GM21786 (cell line): ENCODE data around the gene SLIT3.

ENCODE experiments used
- ATAC-seq: cut with Tn5 transposase; IDR thresholded peaks from one replicate; pipeline ENCODE4 v1.9.1; 2021; ENCODE audit not compliant: unreplicated experiment

SLIT3 gene

DNA sequence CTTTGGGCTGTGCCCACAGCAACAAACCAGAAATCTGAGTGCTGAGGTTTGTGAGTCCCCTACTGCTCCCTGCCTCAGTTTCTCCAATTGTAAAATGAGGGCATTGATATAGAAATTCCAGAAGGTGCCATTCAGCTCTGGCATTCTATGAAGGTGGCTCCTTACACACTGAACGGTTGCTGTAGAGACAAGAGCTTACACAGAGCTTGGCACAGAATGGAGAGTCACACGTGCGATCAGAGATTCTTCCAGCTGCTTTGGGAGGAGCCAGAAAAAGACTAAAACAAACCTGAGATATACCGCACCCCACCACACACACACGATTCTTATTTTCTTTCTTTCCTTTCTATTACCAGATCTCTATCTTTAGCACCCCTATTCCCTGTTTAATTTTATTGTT is 122.7 kb downstream of the SLIT3 start:
- ATAC-seq = no peak

DNA sequence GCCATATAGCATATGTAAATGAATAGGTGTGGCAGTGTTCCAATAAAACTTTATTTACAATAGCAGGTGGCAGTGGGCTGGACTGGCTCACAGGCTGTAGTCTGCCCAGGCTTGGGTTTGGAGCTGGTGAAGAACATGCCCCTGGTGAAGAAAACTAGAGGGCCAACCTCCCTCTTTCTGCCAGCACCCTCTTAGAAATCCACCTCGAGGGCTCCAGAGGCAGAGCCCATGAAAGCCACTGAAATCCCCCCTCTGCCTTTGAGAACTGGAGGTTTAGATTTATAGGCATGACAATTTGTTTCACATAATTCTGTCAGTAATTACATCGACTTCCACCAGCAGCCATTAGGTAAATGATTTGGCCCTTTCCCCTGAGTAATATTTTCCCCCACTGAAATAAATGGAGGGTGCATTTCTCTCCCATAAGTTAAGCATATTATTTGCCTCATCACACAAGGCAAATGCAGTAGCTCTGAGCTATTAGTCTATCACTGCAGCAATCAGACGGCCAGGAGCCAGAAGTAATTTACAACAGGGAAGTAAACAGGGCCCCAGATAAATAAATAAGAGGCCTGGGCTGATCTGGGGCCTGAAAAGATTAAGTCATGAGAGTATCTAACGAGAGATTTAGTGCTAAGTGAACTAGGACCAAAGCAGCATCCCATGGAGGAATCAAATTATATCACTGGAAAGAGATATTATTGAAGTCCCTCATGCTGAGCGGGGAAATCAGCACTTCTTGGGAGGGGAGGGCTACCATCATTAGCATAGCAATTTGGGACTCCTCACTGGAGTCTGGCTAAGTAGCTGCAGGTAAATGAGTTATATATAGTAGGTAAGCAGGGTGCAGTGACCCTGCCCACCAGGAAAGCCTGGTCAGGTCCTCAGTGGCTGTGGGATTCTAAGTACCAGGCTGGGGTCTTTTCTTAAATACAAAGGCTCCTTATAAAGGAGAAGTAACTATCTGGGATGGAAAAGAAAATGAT is 123.9 kb downstream of the SLIT3 start:
- ATAC-seq = no peak

DNA sequence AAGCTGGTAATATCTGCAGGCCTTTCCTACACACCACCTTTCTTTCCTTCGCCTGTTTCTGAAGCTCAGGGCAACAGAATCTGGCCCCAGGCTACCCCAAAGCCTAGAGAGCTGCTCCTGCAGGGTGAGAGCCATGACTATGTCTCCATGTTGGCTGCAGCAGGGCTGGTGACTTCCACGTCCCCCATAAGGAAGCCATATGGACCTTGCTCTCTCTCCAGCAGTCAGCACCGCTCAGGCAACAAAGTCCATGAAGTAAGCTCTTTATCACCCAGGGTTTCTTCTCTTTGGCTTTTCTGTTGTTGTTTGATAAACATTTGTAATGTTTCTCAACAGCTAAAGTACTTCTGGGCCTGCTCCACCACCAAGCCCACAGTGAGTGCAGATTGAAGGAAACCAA is 125.2 kb downstream of the SLIT3 start:
- no peak for ATAC-seq

DNA sequence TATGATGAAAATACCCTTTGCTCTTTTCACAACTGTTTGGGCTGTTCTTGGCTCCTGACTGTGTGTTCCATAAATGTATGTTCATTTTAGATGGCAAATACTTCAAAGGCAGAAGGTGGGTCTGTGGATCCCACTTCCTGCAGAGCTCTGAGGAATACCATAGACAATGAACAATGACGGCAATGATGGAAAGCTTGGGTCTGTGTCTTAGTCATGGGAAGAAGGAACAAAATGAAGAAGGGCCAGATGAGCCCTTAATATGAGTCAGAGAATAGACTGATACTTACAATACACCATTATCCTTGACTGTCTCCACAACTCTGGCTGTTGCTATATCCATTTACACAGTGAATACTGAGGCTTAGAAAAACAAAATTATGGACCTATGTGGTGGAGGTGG is 126.0 kb downstream of the SLIT3 start:
- ATAC-seq = no peak

DNA sequence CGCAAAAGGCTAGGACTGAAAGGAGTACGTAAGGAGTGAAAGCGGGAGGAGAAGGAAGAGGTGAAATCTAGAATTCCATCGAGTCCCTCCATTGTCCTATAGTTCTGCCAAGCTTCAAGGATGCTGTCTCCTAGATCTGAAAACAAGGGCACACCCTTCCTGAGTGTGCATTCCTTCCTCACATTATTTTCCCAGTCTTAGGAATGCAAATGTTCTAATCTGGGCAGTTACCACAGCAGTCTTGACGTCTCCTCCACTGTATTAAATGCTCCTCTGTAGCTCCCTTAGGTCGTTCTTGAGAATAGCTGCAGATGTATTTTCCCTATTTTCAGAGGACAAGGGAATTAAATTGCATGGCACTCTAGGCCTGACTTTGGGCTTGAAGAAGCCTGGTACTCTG is 127.6 kb downstream of the SLIT3 start:
- no peak for ATAC-seq

DNA sequence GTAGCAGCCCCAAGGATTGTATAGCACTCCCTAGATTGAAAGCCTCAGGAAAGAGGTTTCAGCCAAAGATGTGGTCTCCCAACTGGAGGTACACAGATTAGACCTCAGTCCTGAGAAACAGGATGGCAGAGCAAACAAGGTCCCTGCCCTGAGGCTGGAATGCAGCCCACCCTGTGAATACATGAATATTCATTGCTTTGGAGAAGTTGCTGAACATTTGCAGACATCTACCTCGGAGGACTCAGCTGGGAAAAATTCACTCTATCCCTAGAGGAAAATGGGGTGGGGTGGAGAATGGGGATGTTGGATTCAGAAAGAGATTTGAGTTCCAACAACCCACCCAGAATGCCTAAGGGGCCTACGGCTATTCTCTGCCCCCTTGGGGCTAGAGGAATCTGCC is 129.4 kb downstream of the SLIT3 start:
- ATAC-seq = no peak

DNA sequence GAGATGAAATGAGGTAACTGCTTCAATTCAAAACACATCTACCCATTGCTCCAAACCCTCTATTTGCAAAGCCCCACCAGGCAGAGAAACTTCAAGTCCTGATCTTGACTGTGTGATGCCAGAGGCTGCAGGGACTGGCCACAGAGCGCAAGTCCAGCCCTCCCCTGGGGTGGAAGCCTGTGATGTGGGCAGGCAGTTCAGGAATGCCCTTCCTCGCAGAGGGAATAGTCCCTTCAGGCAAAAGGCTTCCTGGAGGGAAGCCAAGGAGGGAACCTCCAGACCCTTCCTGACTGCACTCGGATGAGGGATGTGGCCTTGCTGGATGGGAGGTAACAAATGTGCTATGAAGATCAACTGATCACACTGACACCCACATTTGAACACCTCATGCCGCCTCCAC is 131.2 kb downstream of the SLIT3 start:
- no peak for ATAC-seq

DNA sequence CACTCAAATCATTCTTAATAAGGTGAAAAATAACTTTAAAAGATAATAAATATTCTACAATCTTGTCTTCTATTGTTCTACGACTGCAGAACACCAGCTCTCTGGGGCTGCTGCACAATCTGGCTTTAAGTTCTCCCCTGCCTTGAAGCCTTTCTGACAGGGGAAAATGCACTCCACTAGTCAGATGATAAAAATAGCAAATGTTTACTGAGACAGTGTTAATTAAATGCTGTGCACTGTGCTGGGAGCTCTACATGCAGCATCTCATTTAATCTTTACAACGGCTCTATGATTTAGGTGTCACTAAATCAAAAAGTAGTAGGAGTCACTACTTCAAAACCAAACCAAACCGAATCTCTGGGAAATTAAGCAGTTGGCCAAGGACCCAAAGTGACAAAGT is 132.7 kb downstream of the SLIT3 start:
- ATAC-seq = no peak

DNA sequence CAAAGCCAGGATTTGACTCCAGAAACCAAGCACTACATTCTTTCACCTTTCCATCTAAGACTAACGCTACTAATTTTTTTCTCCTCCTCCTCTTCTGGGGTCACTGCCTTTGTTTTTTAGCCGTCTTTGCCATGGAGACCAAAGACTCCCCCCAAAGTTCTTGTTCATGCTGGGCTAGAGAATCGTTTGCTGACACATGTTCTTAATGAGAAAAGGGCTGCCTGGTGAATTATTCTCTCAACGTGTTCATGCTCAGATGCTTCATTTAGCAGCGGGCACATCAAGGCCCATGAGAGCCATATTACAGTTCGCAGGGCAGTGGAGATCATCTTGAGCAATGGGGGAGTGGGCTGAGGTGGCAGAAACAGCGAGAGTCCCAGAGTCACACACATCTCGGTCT is 134.9 kb downstream of the SLIT3 start:
- no peak for ATAC-seq

DNA sequence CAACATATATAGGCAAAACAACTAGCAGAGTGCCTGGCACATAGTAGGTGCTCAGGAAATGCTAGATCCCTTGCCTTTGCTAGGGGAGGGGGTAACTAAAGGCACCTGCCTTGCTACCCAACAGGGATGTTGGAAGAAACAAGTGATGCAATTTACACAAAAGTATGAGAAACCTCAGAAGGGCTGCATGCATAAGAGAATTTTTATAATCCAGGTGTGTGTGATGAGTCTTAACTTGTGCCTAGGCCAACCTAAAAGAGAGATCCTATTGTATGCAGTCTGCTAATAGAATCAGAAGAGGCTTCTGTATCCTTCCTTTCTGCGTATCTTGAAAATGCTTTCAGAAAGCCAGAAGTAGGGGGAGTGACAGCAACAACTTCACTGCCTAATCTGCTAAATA is 135.9 kb downstream of the SLIT3 start:
- no peak for ATAC-seq

DNA sequence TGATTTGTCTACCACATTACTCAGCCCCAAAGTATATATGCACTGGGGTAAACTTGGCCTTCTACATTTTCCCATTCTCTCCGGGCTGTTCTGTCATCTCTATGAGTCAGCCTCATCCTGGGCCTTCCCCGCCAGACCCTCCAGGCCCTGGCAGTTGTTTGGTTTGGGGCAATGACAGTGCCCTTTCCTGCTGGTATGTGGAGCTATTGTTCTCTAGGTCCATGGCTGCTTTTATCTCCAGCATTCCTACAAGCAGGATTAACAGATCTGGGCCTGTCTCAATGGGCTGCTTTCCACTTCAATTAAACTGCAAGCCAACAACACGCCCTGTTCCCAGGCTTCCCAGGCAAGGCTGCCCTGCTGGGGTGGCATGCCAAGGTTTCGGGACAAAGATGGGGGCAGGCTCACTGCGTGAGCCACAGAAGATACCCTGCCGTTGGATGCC is 136.4 kb downstream of the SLIT3 start:
- no peak for ATAC-seq

DNA sequence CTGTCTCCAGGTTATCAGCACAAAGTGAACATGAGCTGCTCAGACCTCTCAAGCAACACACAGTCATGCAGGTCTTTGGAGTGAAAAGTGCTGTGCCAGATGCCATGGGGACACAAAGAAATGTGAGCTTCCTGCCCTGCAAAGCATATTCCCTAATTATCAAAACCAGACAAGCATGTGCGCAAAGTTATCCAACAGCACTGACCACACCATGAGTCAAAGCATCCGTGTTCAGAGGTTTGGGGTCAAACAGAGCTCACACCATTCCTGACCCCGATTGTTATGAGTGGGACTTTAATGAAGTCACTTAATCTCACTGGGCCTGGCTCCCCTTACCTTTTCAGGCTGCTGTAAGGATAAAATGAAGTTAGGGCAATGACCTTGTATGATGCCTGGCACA is 138.5 kb downstream of the SLIT3 start:
- ATAC-seq = no peak

DNA sequence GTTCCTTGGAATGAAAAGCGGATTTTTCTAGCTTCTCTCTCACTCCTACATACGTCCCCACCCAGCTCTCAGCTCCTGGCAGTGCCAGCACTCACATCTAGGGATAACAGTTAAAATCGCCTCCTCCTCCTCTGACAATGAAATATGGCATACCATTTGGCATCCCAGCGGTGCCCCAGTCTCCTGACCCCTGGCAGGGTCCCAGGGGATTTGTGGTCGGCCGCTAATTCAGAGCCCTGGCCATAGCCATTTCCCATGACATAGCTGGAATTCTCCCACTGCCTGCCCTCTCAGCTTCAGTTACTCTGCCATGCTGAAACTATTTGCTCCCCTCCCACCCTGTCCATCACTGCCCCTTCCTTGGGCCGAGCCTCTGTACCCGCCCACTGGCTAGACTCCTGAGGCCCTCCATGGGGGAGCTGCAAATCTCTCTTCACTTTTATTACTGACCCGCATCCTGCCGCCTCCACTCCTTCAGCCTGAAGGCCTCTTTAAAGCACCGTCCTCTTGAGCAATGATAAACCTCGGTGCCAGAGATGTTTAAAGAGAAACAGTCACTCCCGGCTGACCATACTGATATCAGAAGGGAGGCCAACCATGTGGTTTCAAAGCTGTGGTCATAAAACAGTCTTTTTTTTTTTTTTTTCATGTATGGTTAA is 139.8 kb downstream of the SLIT3 start:
- no peak for ATAC-seq

DNA sequence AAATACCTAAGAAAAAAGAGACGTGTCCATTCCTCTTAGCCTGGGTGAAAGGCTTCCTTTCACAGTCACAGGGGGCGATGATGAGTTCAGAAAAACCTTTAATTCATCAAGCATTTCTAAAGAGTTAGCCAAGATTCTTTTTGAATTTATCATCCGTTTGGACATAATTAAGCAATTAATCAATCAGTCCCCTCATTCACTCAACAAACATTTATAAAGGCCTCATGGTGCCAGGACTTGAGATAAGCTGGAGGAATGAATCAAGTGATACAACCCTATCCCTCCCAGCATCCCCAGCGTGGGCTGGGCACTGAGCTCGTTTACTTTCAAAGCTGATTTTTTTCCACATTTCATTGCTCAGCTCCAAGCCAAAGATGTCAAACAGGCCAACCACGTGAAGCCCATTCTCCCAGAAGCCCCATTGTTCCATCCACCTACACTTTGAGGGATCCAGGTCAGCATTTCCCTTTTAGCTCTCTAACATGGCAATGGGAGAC is 140.5 kb downstream of the SLIT3 start:
- ATAC-seq = no peak

DNA sequence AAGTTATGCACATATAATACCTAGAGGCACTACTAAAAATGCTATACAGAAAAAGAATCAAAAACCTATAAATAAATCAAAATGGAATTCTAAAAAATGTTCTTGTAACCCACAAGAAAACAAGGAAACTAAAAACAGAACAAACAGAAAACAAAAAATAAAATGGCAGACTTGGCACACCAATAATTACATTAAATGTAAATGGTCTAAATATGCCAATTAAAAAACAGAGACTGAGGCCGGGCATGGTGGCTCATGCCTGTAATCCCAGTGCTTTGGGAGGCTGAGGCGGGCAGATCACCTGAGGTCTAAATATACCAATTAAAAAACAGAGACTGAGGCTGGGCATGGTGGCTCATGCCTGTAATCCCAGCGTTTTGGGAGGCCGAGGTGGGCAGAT is 142.2 kb downstream of the SLIT3 start:
- no peak for ATAC-seq

DNA sequence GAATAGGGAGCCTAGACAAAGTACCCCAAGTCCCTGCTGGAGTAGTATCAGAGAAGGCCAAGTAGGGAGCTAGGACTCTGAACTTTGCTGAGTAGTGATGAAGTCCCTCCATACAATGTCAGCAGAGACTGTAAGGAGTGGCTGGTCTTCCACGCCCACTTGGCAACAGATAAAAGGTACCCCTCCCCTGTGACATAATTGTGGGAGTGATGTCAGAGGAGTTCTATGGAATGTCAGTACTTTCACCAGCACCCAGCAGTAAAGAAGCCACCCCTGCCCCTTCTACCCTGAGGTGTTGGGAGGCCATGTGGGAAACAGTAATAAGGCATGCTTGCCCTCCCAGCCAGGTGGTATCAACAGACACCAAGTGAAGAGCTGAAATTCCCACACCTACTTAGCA is 143.9 kb downstream of the SLIT3 start:
- ATAC-seq = no peak

DNA sequence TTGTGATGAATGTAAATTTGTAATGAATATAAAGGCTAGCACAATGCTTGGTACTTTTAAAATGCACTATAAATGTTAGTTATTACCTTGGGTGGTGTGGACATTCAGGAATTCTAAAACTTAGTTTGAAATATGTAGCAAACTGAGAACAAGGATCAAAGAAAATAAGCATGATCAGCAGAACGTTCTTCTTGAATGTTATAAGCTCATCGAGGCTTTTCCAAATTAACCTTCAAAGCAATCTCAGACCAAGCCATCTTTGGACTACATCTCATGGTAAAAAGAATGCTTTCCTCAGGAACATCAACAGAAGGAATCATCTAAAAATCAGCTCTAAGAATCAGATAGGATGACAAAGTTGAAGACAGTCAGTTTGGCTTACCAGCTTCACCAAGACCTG is 146.3 kb downstream of the SLIT3 start:
- ATAC-seq = no peak

DNA sequence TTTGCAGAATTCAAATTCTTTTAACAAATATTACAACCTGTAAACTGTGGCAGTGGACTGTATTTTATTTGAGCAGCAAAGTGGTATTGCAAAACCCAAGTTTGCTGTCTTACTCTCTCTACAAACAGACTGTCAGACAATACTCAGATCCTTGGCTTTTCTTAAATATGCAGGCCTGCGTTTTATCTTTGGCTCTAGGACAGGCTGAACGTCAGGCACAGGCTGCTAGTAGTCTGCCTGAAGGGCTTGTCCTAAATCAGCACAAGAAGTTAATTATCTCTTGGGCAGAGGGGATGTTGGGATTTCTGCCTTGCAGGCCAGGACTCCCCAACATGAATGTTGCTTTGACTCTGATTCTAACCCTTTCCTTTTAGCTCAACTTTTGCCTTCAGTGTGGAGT is 147.5 kb downstream of the SLIT3 start:
- no peak for ATAC-seq

DNA sequence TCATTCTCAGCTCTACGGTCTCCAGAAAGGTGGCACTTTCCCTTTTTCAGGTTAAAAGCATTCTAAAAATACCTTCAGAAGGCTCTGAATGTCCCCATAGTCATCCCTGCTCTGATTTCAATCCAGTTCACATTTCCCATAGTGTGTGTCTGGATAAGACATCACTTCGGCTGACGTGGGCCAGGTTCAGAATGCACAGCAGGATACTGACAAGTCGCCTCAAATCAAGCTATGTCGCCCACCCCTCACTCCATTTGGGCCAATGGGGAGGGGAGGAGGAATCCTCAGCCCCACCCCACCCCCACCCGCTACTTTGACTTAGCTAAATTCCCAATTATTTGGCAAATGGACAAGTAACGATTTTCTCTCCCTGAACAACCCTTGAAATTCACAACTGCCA is 148.0 kb downstream of the SLIT3 start:
- no peak for ATAC-seq

DNA sequence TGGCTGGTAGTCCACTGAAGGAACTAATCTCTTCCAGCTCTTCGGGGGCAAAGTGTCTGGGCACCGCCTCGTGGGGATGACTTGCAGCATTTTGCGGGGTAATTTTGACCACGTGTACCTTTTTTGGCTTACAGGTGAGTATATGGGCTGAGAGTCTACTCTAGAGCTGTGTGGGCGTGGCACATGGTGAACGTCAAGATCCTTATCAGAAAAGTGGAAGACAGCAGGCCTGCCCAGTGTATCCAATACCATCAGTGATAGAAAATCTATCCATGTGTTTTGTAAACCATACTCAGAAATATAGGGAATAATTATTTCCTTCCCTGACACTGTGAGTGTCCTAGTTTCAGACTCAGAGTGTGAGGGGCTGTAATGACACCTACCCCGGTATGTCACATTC is 148.5 kb downstream of the SLIT3 start:
- no peak for ATAC-seq

DNA sequence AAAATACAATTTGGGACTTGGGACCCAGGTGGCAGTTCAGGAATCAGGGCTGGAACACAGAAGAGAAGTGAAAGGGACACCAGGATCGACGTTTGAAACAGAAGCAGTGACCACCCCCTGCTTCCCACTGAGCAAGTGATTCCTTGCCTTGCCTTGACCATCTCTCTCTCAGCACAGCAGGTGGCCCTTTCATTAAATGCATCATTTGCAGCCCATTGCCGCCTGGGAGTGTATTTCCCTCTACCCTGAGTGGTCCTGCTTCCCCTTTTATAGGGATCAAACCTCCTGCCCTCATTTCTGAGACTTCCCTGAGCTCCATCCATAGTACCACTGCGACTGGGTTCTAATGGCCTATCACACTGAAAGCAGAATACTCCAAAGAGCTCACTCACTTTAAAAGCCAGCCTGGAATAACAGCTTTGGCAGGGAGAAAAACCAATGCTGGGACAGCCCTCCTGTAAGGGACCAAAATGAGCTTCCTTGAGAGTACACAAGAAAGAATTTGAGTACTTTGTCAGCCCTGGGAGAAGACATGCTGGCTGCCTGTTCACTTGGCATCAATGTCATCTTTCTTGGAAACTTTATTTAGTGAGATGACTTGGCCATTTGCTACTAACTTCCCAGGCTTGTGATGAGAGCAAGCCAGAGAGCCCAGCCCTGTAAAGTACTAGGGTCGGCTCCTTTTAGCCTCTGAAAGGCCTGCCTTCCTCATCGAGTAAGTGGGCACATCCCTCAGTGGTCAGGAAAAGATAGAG is 149.7 kb downstream of the SLIT3 start:
- no peak for ATAC-seq

DNA sequence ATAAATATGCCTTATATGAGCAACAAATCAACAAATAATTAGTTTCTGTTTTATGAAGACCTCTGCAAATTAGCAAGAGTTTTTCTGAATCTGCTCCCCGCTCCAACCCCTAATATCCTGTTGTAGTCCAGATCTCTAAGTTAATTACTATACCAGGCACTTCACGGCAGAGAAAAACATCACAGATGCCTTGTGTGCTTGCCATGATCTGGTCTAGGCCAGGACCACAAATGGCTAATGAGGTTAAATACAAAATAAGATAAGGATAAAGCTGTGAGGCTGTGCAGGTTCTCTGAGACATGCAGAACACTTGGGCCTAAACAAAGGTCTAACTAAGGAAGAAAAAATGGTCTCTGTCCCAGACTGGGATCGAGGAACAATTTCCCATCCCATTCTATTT is 150.8 kb downstream of the SLIT3 start:
- ATAC-seq = no peak
